K562 (cell line): ENCODE data around the gene SLC23A2.

Experiments
- EP300 ChIP-seq: IDR thresholded peaks from 2 replicates; pipeline ENCODE4 v1.6.1; 2012; ENCODE audit warnings: low read length, improper control_type of control experiment
- GTF2F1 ChIP-seq: IDR thresholded peaks from 2 replicates; pipeline ENCODE4 v1.6.1; 2011; ENCODE audit warnings: low read depth, low read length, improper control_type of control experiment
- MAZ ChIP-seq, 2 experiments: fragments of 450-650 bp in 1 of 2; sonication (generic) in 1 of 2; formaldehyde crosslinking; IDR thresholded peaks in 1 of 2; conservative IDR thresholded peaks in 1 of 2; 2 replicates each; pipeline versions ENCODE4 v1.4.0 to v1.5.0; 2020; ENCODE audit warnings: mild to moderate bottlenecking in 1 of 2, missing genetic modification reagents in 1 of 2
- MEF2D ChIP-seq: conservative IDR thresholded peaks from 2 replicates; pipeline ENCODE4 v1.6.1; 2016; ENCODE audit warnings: low read depth, missing genetic modification characterization, missing compliant biosample characterization
- NR2C2 ChIP-seq, 2 experiments: fragments of 200-800 bp in 1 of 2; sonication (Bioruptor generic) in 1 of 2; sonication (generic) in 1 of 2; formaldehyde crosslinking in 1 of 2; IDR thresholded peaks; 2 replicates each; pipeline versions ENCODE4 v1.6.1 to v1.8.0; 2016 to 2022; ENCODE audit warnings: mild to moderate bottlenecking in 1 of 2, missing compliant biosample characterization in 1 of 2, missing genetic modification characterization in 1 of 2, missing genetic modification reagents in 1 of 2
- POLR2A ChIP-seq: fragments of 450-650 bp; conservative IDR thresholded peaks from 2 replicates; pipeline ENCODE4 v1.6.1; 2016
- POLR2AphosphoS5 ChIP-seq: IDR thresholded peaks from 2 replicates; pipeline ENCODE4 v1.6.1; 2011; ENCODE audit warnings: mild to moderate bottlenecking, low read depth, low read length, moderate library complexity; ENCODE audit not compliant: control insufficient read depth, insufficient read depth
- RBM25 ChIP-seq: fragments of 200-400 bp; formaldehyde crosslinking; IDR thresholded peaks from 2 replicates; pipeline ENCODE4 v1.6.1; 2018; ENCODE audit warnings: low read length, low read depth, moderate library complexity; ENCODE audit not compliant: severe bottlenecking
- SETDB1 ChIP-seq: IDR thresholded peaks from one replicate; pipeline ENCODE4 v1.6.1; 2012; ENCODE audit warnings: low read length, control low read depth, inconsistent platforms
- ZBTB33 ChIP-seq: sonication (generic); formaldehyde crosslinking; IDR thresholded peaks from 2 replicates; pipeline ENCODE4 v1.8.1; 2023; ENCODE audit warnings: mild to moderate bottlenecking, missing genetic modification reagents
- ZBTB7A ChIP-seq: IDR thresholded peaks from 2 replicates; pipeline ENCODE4 v1.6.1; 2011; ENCODE audit warnings: low read depth, mild to moderate bottlenecking, low read length, moderate library complexity, borderline replicate concordance; ENCODE audit not compliant: control insufficient read depth
- ZNF780A ChIP-seq: fragments of 250-450 bp; sonication (Bioruptor Pico); IDR thresholded peaks from 2 replicates; pipeline ENCODE4 v1.5.0; 2021; ENCODE audit warnings: mild to moderate bottlenecking
- ZZZ3 ChIP-seq: fragments of 450-650 bp; IDR thresholded peaks from 2 replicates; pipeline ENCODE4 v1.6.1; 2016; ENCODE audit warnings: antibody characterized with exemption, mild to moderate bottlenecking, moderate library complexity
- TF ChIP-seq, protein P1 (sequence below), 3 experiments: IDR thresholded peaks in 2 of 3; conservative IDR thresholded peaks in 1 of 3; 2 replicates each; pipeline ENCODE4 v1.5.1; 2011 to 2012; ENCODE audit warnings: low read length in 3 of 3, mild to moderate bottlenecking in 3 of 3, control low read depth in 2 of 3, improper control_type of control experiment in 1 of 3, inconsistent platforms in 1 of 3, low read depth in 1 of 3, mixed read lengths in 1 of 3, moderate library complexity in 1 of 3; ENCODE audit not compliant: insufficient read depth in 2 of 3

GRCh38 chr20:4887586-4887985 lies 113.7 kb downstream of the SLC23A2 start:
- TF ChIP-seq, protein P1, sequence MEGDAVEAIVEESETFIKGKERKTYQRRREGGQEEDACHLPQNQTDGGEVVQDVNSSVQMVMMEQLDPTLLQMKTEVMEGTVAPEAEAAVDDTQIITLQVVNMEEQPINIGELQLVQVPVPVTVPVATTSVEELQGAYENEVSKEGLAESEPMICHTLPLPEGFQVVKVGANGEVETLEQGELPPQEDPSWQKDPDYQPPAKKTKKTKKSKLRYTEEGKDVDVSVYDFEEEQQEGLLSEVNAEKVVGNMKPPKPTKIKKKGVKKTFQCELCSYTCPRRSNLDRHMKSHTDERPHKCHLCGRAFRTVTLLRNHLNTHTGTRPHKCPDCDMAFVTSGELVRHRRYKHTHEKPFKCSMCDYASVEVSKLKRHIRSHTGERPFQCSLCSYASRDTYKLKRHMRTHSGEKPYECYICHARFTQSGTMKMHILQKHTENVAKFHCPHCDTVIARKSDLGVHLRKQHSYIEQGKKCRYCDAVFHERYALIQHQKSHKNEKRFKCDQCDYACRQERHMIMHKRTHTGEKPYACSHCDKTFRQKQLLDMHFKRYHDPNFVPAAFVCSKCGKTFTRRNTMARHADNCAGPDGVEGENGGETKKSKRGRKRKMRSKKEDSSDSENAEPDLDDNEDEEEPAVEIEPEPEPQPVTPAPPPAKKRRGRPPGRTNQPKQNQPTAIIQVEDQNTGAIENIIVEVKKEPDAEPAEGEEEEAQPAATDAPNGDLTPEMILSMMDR (IDR thresholded peaks at IDR 0.05 in 2 of 3, conservative IDR thresholded peaks at IDR 0.05 in 1 of 3; ENCODE audit: insufficient read depth in 2 of 3, low read depth in 1 of 3, low read length in 3 of 3): no peak
- TF ChIP-seq ZNF780A (CRISPR knock-in tag) (no peak), EP300 (no peak), POLR2A (no peak), ZBTB7A (no peak), SETDB1 (no peak), POLR2AphosphoS5 (no peak), GTF2F1 (no peak), ZBTB33 (CRISPR knock-in tag) (no peak), RBM25 (no peak), MEF2D (no peak), ZZZ3 (no peak), NR2C2 (CRISPR knock-in tag; IDR thresholded peaks at IDR 0.05) (no peak), NR2C2 (tag; IDR thresholded peaks at IDR 0.05) (no peak), MAZ (CRISPR knock-in tag; conservative IDR thresholded peaks at IDR 0.05 in 1 of 2, IDR thresholded peaks at IDR 0.05 in 1 of 2) (no peak)
